GM18511 (cell line): Measurements from ENCODE around the gene DELE1.
A peak's percentile ranks its signal among the peaks of the same experiment; 100 is the strongest.

ENCODE experiments used
- ATAC-seq: cut with Tn5 transposase; IDR thresholded peaks from one replicate; pipeline ENCODE4 v1.9.1; 2021; ENCODE audit warnings: mild to moderate bottlenecking, moderate library complexity; ENCODE audit not compliant: unreplicated experiment

The DELE1 gene

GRCh38 chr5:141952020-141952419 lies 28.3 kb downstream of the DELE1 start:
- ATAC-seq: no peak

- no peak for ATAC-seq
Observed at GRCh38 chr5:141954194-141954593, 30.5 kb downstream of the DELE1 start.

GRCh38 chr5:141957367-141957996 lies 33.8 kb downstream of the DELE1 start:
- no peak for ATAC-seq

- ATAC-seq: no peak
Observed at GRCh38 chr5:141958113-141958512, 34.4 kb downstream of the DELE1 start, which contains the start of gene PCDH12. PCDH12 (minus strand) TSS chr5:141958202; CDS start chr5:141957851, 351 bp downstream.

GRCh38 chr5:141958546-141959172 lies 35.0 kb downstream of the DELE1 start:
- ATAC-seq: no peak

GRCh38 chr5:141960018-141960417 lies 36.3 kb downstream of the DELE1 start:
- ATAC-seq: no peak

- peak; percentile 95 for ATAC-seq
Observed at GRCh38 chr5:141960449-141961323, 37.0 kb downstream of the DELE1 start.

GRCh38 chr5:141961466-141961865 lies 37.8 kb downstream of the DELE1 start:
- no peak for ATAC-seq

GRCh38 chr5:141963701-141964100 lies 40.0 kb downstream of the DELE1 start:
- ATAC-seq: no peak

- no peak for ATAC-seq
Observed at GRCh38 chr5:141965071-141965470, 41.4 kb downstream of the DELE1 start.

- ATAC-seq: no peak
Observed at GRCh38 chr5:141966275-141966962, 42.7 kb downstream of the DELE1 start.

GRCh38 chr5:141966963-141967333 lies 43.3 kb downstream of the DELE1 start:
- no peak for ATAC-seq

- ATAC-seq: peak; percentile 91
Observed at GRCh38 chr5:141968914-141969608, 45.4 kb downstream of the DELE1 start, which contains the start of gene RNF14. RNF14 (plus strand) TSS chr5:141969105; CDS start chr5:141973589, 4,484 bp downstream.

- ATAC-seq: peak; percentile 53
Observed at GRCh38 chr5:141969783-141970771, 46.4 kb downstream of the DELE1 start.

GRCh38 chr5:141973871-141974595 lies 50.4 kb downstream of the DELE1 start:
- ATAC-seq: no peak

GRCh38 chr5:141976176-141976575 lies 52.5 kb downstream of the DELE1 start:
- ATAC-seq: no peak

GRCh38 chr5:141978389-141978788 lies 54.7 kb downstream of the DELE1 start:
- no peak for ATAC-seq

- ATAC-seq: no peak
Observed at GRCh38 chr5:141982626-141983025, 59.0 kb downstream of the DELE1 start.

GRCh38 chr5:141986072-141986471 lies 62.4 kb downstream of the DELE1 start:
- no peak for ATAC-seq
